Epithelial cell of proximal tubule (primary cell): ENCODE measurements around the gene RASL10B. TPM values are rescaled to one million over a fixed set of nuclear protein-coding genes. Genes with fewer than 3 reads are reported as not detected.
A peak's percentile ranks its signal among the peaks of the same experiment; 100 is the strongest.

Experiments
- DNase-seq: peaks from one replicate; pipeline ENCODE4 v3.0.0-alpha.2; 2011; ENCODE audit warnings: low read depth
- H3K4me3 ChIP-seq: 2 replicates; pipeline ENCODE4 v1.5.1; 2011; ENCODE audit warnings: low read depth, mild to moderate bottlenecking, low read length
- total RNA-seq: library from RNA; depleted of rRNA; stranded (reverse); fragments of >200 nt; gene quantifications from 2 replicates; pipeline ENCODE4 v1.2.3, GENCODE V29; 2015
- TF ChIP-seq, protein P1 (sequence below): conservative IDR thresholded peaks from 2 replicates; pipeline ENCODE4 v1.5.1; 2012; ENCODE audit warnings: low read depth, mild to moderate bottlenecking, low read length

RASL10B gene
- total RNA-seq, 1 donor from 2014 or later, result 0.92 TPM

- peak overlapping the region; percentile 65 for H3K4me3 ChIP-seq
- no peak for DNase-seq
- TF ChIP-seq, protein P1, sequence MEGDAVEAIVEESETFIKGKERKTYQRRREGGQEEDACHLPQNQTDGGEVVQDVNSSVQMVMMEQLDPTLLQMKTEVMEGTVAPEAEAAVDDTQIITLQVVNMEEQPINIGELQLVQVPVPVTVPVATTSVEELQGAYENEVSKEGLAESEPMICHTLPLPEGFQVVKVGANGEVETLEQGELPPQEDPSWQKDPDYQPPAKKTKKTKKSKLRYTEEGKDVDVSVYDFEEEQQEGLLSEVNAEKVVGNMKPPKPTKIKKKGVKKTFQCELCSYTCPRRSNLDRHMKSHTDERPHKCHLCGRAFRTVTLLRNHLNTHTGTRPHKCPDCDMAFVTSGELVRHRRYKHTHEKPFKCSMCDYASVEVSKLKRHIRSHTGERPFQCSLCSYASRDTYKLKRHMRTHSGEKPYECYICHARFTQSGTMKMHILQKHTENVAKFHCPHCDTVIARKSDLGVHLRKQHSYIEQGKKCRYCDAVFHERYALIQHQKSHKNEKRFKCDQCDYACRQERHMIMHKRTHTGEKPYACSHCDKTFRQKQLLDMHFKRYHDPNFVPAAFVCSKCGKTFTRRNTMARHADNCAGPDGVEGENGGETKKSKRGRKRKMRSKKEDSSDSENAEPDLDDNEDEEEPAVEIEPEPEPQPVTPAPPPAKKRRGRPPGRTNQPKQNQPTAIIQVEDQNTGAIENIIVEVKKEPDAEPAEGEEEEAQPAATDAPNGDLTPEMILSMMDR, result peak; percentile 75
Observed at GRCh38 chr17:35764123-35764991, 32.9 kb downstream of the RASL10B start.

- TF ChIP-seq, protein P1, result no peak
- no peak for DNase-seq
- no peak overlapping the region for H3K4me3 ChIP-seq
Observed at GRCh38 chr17:35765086-35765710, 33.8 kb downstream of the RASL10B start.

GRCh38 chr17:35765756-35766488 is 34.5 kb downstream of the RASL10B start:
- TF ChIP-seq, protein P1, result no peak
- H3K4me3 ChIP-seq, result no peak overlapping the region
- no peak for DNase-seq

DNA sequence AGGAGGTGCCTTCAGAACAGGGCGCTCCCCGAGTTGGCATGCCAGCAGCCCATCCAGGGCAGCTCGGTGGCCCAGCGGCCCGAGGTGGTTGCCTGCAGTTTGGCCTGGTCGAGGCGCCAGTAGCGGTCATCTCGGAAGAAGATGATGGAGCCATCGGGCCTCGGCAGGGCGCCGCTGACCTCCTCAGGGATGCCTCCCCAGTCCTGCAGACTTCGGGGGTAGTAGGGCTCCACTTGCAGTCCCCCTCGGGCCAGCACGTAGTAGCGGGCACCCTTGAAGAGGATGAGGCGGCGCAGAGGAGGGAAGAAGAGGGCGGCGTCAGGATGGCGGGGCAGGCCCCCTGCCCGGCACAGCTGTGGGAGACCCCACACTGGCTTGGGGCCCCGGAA is 35.0 kb downstream of the RASL10B start:
- DNase-seq, result no peak
- TF ChIP-seq, protein P1, result no peak
- no peak overlapping the region for H3K4me3 ChIP-seq

GRCh38 chr17:35766903-35767510 is 35.6 kb downstream of the RASL10B start:
- TF ChIP-seq, protein P1, result peak; percentile 80
- DNase-seq, result no peak
- H3K4me3 ChIP-seq, result no peak overlapping the region

GRCh38 chr17:35768797-35769196 is 37.4 kb downstream of the RASL10B start:
- TF ChIP-seq, protein P1, result no peak
- no peak for DNase-seq

More at GRCh38 chr17:35768797-35769196, 37.4 kb downstream of the RASL10B start:
- no peak overlapping the region for H3K4me3 ChIP-seq
